Epithelial cell of proximal tubule (primary cell): ENCODE data around the gene CHD1L. TPM values are rescaled to one million over a fixed set of nuclear protein-coding genes. Genes with fewer than 3 reads are reported as not detected.
"Not testable (repeated sequence)": the region's sequence is repeated elsewhere in the genome, so short reads cannot be mapped to it uniquely, and the experiment has no call there.

Experiments used
- DNase-seq: peaks from one replicate; pipeline ENCODE4 v3.0.0-alpha.2; 2011; ENCODE audit warnings: low read depth
- H3K4me3 ChIP-seq: 2 replicates; pipeline ENCODE4 v1.5.1; 2011; ENCODE audit warnings: low read depth, mild to moderate bottlenecking, low read length
- CTCF ChIP-seq: conservative IDR thresholded peaks from 2 replicates; pipeline ENCODE4 v1.5.1; 2012; ENCODE audit warnings: low read depth, mild to moderate bottlenecking, low read length
- total RNA-seq: library from RNA; depleted of rRNA; stranded (reverse); fragments of >200 nt; gene quantifications from 2 replicates; pipeline ENCODE4 v1.2.3, GENCODE V29; 2015

Gene CHD1L
- total RNA-seq, 1 donor from 2014 or later, result 28.0 TPM

GRCh38 chr1:147287133-147287865, 44.8 kb downstream of the CHD1L start:
- no peak for DNase-seq
- TF ChIP-seq CTCF, result no peak
- no peak overlapping the region for H3K4me3 ChIP-seq

- no peak overlapping the region for H3K4me3 ChIP-seq
- DNase-seq, result no peak
- TF ChIP-seq CTCF, result no peak
Observed at GRCh38 chr1:147292012-147292411, 49.5 kb downstream of the CHD1L start.

- TF ChIP-seq CTCF, result no peak
- DNase-seq, result peak; percentile 59
- no peak overlapping the region for H3K4me3 ChIP-seq
Observed at GRCh38 chr1:147292631-147293251, 50.3 kb downstream of the CHD1L start.

GRCh38 chr1:147297438-147297837, 55.0 kb downstream of the CHD1L start:
- H3K4me3 ChIP-seq, result no peak overlapping the region
- TF ChIP-seq CTCF, result no peak
- DNase-seq, result no peak

GRCh38 chr1:147305803-147306202, 63.3 kb downstream of the CHD1L start:
- H3K4me3 ChIP-seq, DNase-seq: not testable (repeated sequence)

- DNase-seq, result no peak
- H3K4me3 ChIP-seq, result no peak overlapping the region
- TF ChIP-seq CTCF, result no peak
Observed at GRCh38 chr1:147316968-147317367, 74.5 kb downstream of the CHD1L start.

GRCh38 chr1:147326933-147327687, 84.6 kb downstream of the CHD1L start:
- H3K4me3 ChIP-seq, result not testable (repeated sequence)

GRCh38 chr1:147334292-147334691, 91.8 kb downstream of the CHD1L start:
- DNase-seq, result no peak
- H3K4me3 ChIP-seq, result no peak overlapping the region
- no peak for TF ChIP-seq CTCF

More at GRCh38 chr1:147326933-147327687, 84.6 kb downstream of the CHD1L start:
- not testable (repeated sequence) for DNase-seq
